ENCODE measurements around the gene TAF15. TPM values are rescaled to one million over a fixed set of nuclear protein-coding genes. Genes with fewer than 3 reads are reported as not detected.

TAF15 gene
- total RNA-seq, 1 experiment from 2014 or later: 32.4 TPM

- no peaks in the 10 kb centered on the region for H3K9me3 ChIP-seq (ENCODE audit: low read length)
- peaks cover 10% of the 10 kb centered on the region; the same call in 1 of the 2 replicates for H3K4me1 ChIP-seq (ENCODE audit: insufficient read depth, low read length)
- DNase-seq: peak; percentile 39
- no TSS peak for BruUV-seq (replicated peaks)
- H3K4me3 ChIP-seq (ENCODE audit: low read length): no peak overlapping the region
- TF ChIP-seq CTCF (conservative IDR thresholded peaks at IDR 0.05; ENCODE audit: low read depth, low read length) (no peak), EZH2phosphoT487 (IDR thresholded peaks at IDR 0.05; ENCODE audit: borderline replicate concordance, low read length) (no peak), EZH2 (IDR thresholded peaks at IDR 0.05; ENCODE audit: low read length, unreplicated experiment) (no peak)
- CTCF ChIA-PET: no interaction called here
- H3K9me2 ChIP-seq (replicated peaks; ENCODE audit: low read length): no peaks in the 10 kb centered on the region
- peak; percentile 53 for ATAC-seq
- intact Hi-C loops (cut with micrococcal nuclease): no loop called here
- no peaks in the 10 kb centered on the region for H3K79me2 ChIP-seq (ENCODE audit: low read length)
- POLR2A ChIA-PET (ENCODE audit: unreplicated experiment): no interaction called here
- H3K27me3 ChIP-seq (ENCODE audit: low read length): no peaks in the 10 kb centered on the region
- H3F3A ChIP-seq (ENCODE audit: low read length, unreplicated experiment): no peaks in the 10 kb centered on the region
- no peaks in the 10 kb centered on the region for H4K20me1 ChIP-seq (ENCODE audit: low read length)
- no peak overlapping the region for H3K27ac ChIP-seq (ENCODE audit: low read length)
- no peak overlapping the region for H3K9ac ChIP-seq (ENCODE audit: low read length)
- H3K4me2 ChIP-seq (ENCODE audit: low read length): no peak overlapping the region
- no peaks in the 10 kb centered on the region for H3K36me3 ChIP-seq (ENCODE audit: low read depth, low read length)
- no peak overlapping the region for H2AFZ ChIP-seq (ENCODE audit: low read length)
These were observed 34.8 kb upstream of the TAF15 start for GRCh38 chr17:35774499-35774898.

GRCh38 chr17:35775039-35775438, 34.2 kb upstream of the TAF15 start:
- POLR2A ChIA-PET (ENCODE audit: unreplicated experiment): no interaction called here
- TF ChIP-seq CTCF (conservative IDR thresholded peaks at IDR 0.05; ENCODE audit: low read depth, low read length): no peak
- TF ChIP-seq EZH2phosphoT487 (IDR thresholded peaks at IDR 0.05; ENCODE audit: borderline replicate concordance, low read length): no peak
- TF ChIP-seq EZH2 (IDR thresholded peaks at IDR 0.05; ENCODE audit: low read length, unreplicated experiment): no peak
- H3K4me2 ChIP-seq (ENCODE audit: low read length): no peak overlapping the region

DNA sequence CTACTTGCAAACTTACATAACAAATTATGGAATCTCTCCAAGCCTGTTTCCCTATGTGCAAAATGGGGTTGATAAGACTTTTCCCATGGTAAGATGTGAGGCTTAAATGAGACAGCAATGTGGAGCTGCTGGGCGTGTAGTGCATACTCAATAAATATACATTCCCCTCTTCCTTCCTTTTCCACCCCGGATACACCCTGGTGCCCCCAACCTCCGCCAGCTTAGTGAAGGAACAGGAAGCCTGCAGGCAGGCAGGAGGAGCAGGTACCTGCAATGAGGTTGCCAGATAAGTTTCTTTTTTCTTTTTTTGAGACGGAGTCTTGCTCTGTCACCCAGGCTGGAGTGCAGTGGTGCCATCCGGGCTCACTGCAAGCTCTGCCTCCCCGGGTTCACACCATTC, 33.7 kb upstream of the TAF15 start:
- Histone ChIP-seq H3K4me1 (ENCODE audit: insufficient read depth, low read length) (peaks cover 10% of the 10 kb centered on the region; the same call in 1 of the 2 replicates), H3F3A (ENCODE audit: low read length, unreplicated experiment) (no peaks in the 10 kb centered on the region), H4K20me1 (ENCODE audit: low read length) (no peaks in the 10 kb centered on the region), H3K27me3 (ENCODE audit: low read length) (no peaks in the 10 kb centered on the region), H3K4me3 (ENCODE audit: low read length) (no peak overlapping the region), H3K9ac (ENCODE audit: low read length) (no peak overlapping the region), H3K9me3 (ENCODE audit: low read length) (no peaks in the 10 kb centered on the region), H3K27ac (ENCODE audit: low read length) (no peak overlapping the region), H3K36me3 (ENCODE audit: low read depth, low read length) (no peaks in the 10 kb centered on the region), H3K9me2 (replicated peaks; ENCODE audit: low read length) (no peaks in the 10 kb centered on the region), H3K79me2 (ENCODE audit: low read length) (no peaks in the 10 kb centered on the region), H3K4me2 (ENCODE audit: low read length) (no peak overlapping the region), H2AFZ (ENCODE audit: low read length) (no peak overlapping the region)
- ATAC-seq (no peak), DNase-seq (no peak)
- POLR2A ChIA-PET (ENCODE audit: unreplicated experiment): no interaction called here
- intact Hi-C loops (cut with micrococcal nuclease): no loop called here
- no peak for TF ChIP-seq EZH2phosphoT487 (IDR thresholded peaks at IDR 0.05; ENCODE audit: borderline replicate concordance, low read length)
- no TSS peak for BruUV-seq (replicated peaks)
- CTCF ChIA-PET: no interaction called here

More at GRCh38 chr17:35775039-35775438, 34.2 kb upstream of the TAF15 start:
- Histone ChIP-seq H3K79me2 (ENCODE audit: low read length) (no peaks in the 10 kb centered on the region), H3F3A (ENCODE audit: low read length, unreplicated experiment) (no peaks in the 10 kb centered on the region), H2AFZ (ENCODE audit: low read length) (no peak overlapping the region), H3K9me3 (ENCODE audit: low read length) (no peaks in the 10 kb centered on the region), H3K9me2 (replicated peaks; ENCODE audit: low read length) (no peaks in the 10 kb centered on the region), H4K20me1 (ENCODE audit: low read length) (no peaks in the 10 kb centered on the region), H3K4me1 (ENCODE audit: insufficient read depth, low read length) (peaks cover 10% of the 10 kb centered on the region; the same call in 1 of the 2 replicates), H3K27me3 (ENCODE audit: low read length) (no peaks in the 10 kb centered on the region), H3K4me3 (ENCODE audit: low read length) (no peak overlapping the region), H3K9ac (ENCODE audit: low read length) (no peak overlapping the region), H3K27ac (ENCODE audit: low read length) (no peak overlapping the region), H3K36me3 (ENCODE audit: low read depth, low read length) (no peaks in the 10 kb centered on the region)
- DNase-seq (no peak), ATAC-seq (no peak)
- intact Hi-C loops (cut with micrococcal nuclease): no loop called here
- CTCF ChIA-PET: no interaction called here
- no TSS peak for BruUV-seq (replicated peaks)
